Measurements from ENCODE around the gene OPN1SW.

OPN1SW gene

GRCh38 chr7:128757203-128757602, 18.4 kb downstream of the OPN1SW start:
- no peak for DNase-seq

DNA sequence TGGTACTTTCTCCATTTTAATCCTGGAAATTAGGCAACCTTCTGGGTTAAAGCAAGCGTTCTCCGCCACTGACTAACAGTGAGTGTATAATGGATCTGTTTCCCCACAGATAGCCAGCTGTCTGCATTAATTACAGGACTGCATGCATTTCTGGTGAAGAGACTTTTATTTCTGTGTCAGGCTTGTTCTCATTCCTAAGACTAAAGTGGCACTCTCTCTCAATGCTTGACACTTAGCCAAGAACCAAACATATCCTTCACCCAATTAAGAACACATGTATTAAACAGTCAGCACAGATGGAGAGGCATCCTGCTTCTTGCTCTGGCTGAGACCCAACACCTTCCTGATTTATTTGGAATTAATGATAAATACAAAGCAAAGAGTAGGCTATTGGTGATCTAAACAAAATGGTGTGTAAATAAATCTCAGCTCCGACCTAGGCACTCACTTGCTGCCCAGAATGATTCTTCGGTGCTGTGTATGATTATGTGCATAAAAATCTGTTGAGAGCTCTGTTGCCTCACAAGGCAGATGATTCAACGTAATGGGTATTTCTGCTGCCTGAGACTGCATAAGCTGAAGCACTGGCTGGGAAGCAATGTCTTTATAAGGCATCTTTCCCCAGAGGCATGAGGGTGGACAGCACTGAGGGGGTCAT, 19.6 kb downstream of the OPN1SW start:
- peak; percentile 48 for DNase-seq

GRCh38 chr7:128755075-128755818, 20.3 kb downstream of the OPN1SW start:
- no peak for DNase-seq

GRCh38 chr7:128752251-128752650, 23.3 kb downstream of the OPN1SW start:
- no peak for DNase-seq

GRCh38 chr7:128747327-128748079, 28.1 kb downstream of the OPN1SW start:
- DNase-seq = no peak

- no peak for DNase-seq
Measured at GRCh38 chr7:128745706-128746105, 29.9 kb downstream of the OPN1SW start.

- no peak for DNase-seq
Measured at GRCh38 chr7:128744366-128744905, 31.2 kb downstream of the OPN1SW start.

DNA sequence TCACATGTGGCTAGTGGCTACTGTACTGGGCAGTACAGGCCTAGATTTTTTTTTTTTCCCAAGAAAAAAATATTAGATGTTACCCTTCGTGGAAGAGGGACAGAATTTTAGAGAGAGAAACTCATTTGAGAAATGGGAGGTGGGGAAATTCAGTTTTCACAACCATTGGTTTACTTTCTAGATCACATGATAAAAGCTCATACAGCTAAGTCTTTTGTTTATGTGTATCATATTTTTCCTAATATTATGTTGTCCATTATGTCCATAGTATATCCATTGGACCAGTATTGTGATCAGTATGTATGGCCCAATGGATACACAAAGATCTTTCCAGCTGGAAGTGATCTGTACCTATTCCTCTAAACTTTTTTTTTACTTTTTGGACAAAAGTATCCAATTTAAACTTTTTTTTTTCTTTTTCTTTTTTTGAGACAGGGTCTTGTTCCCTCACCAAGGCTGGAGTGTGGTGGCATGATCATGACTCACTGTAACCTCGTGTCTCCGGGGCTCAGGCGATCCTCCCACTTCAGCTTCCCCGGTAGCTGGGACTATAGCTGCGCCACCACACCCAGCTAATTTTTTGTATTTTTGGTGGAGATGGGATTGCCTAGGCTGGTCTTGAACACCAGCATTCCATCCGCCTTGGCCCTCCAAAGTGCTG, 32.4 kb downstream of the OPN1SW start:
- DNase-seq = no peak

GRCh38 chr7:128742206-128742605, 33.4 kb downstream of the OPN1SW start:
- no peak for DNase-seq

DNA sequence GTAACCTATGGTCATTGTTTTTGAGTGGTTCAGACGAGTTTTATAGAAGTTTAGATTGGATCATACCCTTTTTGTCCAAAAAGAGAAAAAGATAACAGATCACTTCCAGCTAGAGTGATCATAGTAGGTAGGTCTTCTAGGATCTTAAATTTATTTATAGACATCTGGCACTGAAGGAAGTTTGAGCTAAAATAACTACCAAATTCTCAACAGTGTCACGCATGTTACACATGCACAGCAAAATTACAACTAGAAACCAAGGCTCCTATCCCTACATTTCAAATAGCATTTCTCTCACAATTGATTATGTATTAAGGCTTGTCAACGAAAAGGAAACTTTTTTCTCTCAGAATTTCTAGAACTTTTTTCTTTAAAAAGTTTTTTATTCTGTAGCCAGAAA, 34.1 kb downstream of the OPN1SW start:
- no peak for DNase-seq

DNA sequence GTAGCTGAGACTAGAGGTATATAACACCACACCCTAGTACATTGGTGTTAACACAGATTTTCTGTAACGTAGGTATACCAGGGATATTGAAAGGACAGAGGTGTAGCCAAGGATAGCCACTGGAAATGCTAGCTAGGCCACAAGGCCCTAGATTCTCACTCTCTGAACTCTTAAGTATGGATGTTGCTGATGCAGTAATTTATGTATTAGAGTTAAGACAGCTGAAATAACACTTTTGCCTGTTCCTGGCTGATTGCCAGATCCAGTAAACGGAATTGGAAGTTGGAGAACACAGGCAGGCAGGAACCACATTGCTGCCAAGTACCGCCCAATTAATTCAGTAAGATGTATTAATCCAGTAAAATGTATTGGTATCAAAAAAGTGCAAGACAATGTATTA, 34.6 kb downstream of the OPN1SW start:
- no peak for DNase-seq

DNA sequence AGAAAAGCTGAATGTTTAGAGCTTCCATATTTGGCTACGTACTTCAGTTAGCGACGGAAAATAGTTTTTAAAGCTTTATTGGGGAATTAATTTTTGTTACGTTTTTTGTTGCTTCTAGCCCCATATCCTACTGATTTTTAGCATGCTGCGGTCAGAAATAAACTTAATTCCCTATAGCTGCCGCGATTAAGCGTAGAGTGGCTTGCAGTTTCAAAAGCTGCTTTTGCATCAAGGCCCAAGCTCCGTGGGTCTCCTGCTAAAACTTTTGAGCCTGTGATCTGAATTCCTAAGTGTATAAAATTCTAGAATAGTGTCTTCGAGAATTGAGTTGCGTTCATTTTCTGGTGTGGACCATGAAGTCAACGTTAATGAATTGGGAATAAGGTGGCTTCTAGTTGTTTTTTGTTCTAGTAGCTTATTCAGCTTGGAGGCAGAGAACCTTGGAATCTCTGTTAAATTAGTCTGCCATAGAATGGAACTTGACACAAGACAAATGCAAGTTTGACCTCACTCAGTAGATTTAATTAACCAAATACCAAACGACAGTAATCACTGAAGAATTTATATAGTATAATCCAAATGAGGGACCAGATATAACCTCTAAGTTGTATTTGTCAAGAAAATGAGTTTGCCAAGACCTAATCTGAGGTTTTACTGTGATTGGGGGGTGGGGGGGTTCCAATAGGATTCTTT, 35.5 kb downstream of the OPN1SW start:
- no peak for DNase-seq

- DNase-seq = peak; percentile 93
Measured at GRCh38 chr7:128739048-128739962, 36.3 kb downstream of the OPN1SW start, which contains the start of gene CALU. Gene CALU (plus strand): TSS chr7:128739359. CDS start chr7:128748584, 9,225 bp downstream.

GRCh38 chr7:128738570-128739047, 37.0 kb downstream of the OPN1SW start:
- peak; percentile 31 for DNase-seq

GRCh38 chr7:128737867-128738385, 37.7 kb downstream of the OPN1SW start:
- no peak for DNase-seq

DNA sequence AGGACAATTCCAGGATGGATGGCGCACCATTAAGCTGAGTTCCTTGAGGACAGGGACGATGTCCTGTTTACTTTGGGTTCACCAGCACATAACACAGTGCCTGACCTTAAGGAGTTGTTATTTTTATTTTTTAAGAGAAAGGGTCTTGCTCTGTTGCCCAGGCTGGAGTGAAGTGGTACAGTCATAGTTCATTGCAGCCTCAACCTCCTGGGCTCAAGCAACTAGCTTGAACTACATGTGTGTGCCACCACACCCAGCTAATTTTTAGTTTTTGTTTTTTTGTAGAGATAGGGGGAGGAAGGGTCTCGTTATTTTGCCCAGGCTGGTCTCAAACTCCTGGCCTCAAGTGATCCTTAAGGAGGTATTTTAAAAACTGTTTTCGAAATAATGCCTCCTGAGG, 38.2 kb downstream of the OPN1SW start:
- no peak for DNase-seq

DNA sequence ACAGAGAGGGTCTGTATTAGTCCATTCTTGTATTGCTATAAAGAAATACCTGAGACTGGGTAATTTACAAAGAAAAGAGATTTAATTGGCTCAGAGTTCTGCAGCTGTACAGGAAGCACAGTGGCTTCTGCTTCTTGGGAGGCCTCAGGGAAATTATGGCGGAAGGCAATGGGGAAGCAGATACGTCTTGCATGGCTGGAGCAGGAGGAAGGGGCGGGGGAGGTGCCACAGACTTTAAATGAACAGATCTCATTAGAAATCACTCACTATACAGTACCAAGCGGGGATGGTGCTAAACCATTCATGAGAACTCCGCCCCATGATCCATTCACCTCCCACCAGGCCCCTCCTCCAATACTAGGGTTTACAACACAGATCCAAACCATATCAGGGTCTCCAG, 40.2 kb downstream of the OPN1SW start:
- no peak for DNase-seq

GRCh38 chr7:128734890-128735289, 40.7 kb downstream of the OPN1SW start:
- no peak for DNase-seq

GRCh38 chr7:128733278-128733645, 42.3 kb downstream of the OPN1SW start:
- DNase-seq = no peak

GRCh38 chr7:128732521-128733277, 42.9 kb downstream of the OPN1SW start:
- DNase-seq = peak; percentile 22
